Esophagus muscularis mucosa (tissue), 4 donors: Measurements from ENCODE around the gene GCGR. TPM values are rescaled to one million over a fixed set of nuclear protein-coding genes. Genes with fewer than 3 reads are reported as not detected.

Source experiments
- DNase-seq: peaks from one replicate; pipeline ENCODE4 v3.0.0-alpha.2; 2017; ENCODE audit errors: extremely low spot score
- H3K27ac ChIP-seq, 4 donors: fragments of 200-600 bp; sonication (generic); replicated peaks in 1 of 4; 1 replicate in 3 of 4; 2 replicates in 1 of 4; pipeline ENCODE4 v1.5.1; 2016 to 2019; ENCODE audit warnings: mild to moderate bottlenecking in 1 of 4
- H3K27me3 ChIP-seq, 4 donors: fragments of 200-600 bp; sonication (generic); one replicate each; pipeline versions ENCODE4 v1.5.1 to v1.6.0; 2016 to 2019
- H3K36me3 ChIP-seq, 4 donors: fragments of 200-600 bp; sonication (generic); one replicate each; pipeline ENCODE4 v1.5.1; 2016 to 2019
- H3K4me1 ChIP-seq, 4 donors: fragments of 200-600 bp; sonication (generic); one replicate each; pipeline ENCODE4 v1.5.1; 2016 to 2019
- H3K4me3 ChIP-seq, 4 donors: fragments of 200-600 bp; sonication (generic); 1 replicate in 2 of 4; 2 replicates in 2 of 4; pipeline ENCODE4 v1.5.1; 2016 to 2019; ENCODE audit warnings: mild to moderate bottlenecking in 4 of 4, moderate library complexity in 1 of 4
- H3K9me3 ChIP-seq, 4 donors: fragments of 200-600 bp; sonication (generic); 1 replicate in 3 of 4; 2 replicates in 1 of 4; pipeline ENCODE4 v1.5.1; 2016 to 2019
- CTCF ChIP-seq, 3 experiments: fragments of 200-600 bp in 2 of 3; fragments of 450-650 bp in 1 of 3; sonication (generic) in 2 of 3; IDR thresholded peaks; one replicate each; pipeline ENCODE4 v1.5.1; 2017 to 2019; ENCODE audit warnings: antibody characterized with exemption in 3 of 3, mild to moderate bottlenecking in 2 of 3, moderate library complexity in 1 of 3
- EP300 ChIP-seq: sonication (generic); formaldehyde crosslinking; IDR thresholded peaks from one replicate; pipeline ENCODE4 v1.6.1; 2017; ENCODE audit warnings: antibody characterized with exemption
- POLR2A ChIP-seq: fragments of 450-650 bp; IDR thresholded peaks from one replicate; pipeline ENCODE4 v1.6.1; 2017; ENCODE audit warnings: antibody characterized with exemption, moderate library complexity, mild to moderate bottlenecking, low read depth
- POLR2AphosphoS5 ChIP-seq, 2 donors: sonication (generic); formaldehyde crosslinking; IDR thresholded peaks; one replicate each; pipeline ENCODE4 v1.6.1; 2017; ENCODE audit warnings: antibody characterized with exemption in 2 of 2
- WGBS: methylation state at CpG from one replicate; pipeline ENCODE4 v1.1.5; 2018; 5-methylcytosine and 5-hydroxymethylcytosine counted together
- intact Hi-C: fragments of 100-400 bp; cut with DNase I; formaldehyde crosslinking; loops from one replicate; pipeline ENCODE4 v1.15.1; 2023
- total RNA-seq, 4 donors: library from RNA; depleted of rRNA; stranded (reverse); fragments of >200 nt; gene quantifications; one replicate each; pipeline versions ENCODE4 v1.1.0 to v1.2.1, GENCODE V29; 2016

The GCGR gene
- total RNA-seq, 4 donors from 2014 or later: 0.17 to 0.40 TPM; not detected in 2

GRCh38 chr17:81849457-81849856, 45.5 kb downstream of the GCGR start:
- H3K27ac ChIP-seq: no peak overlapping the region
- DNase-seq: no peak
- H3K4me1 ChIP-seq: peaks cover 0 to under 1% (median 0%) of the 10 kb centered on the region in 4 donors
- no peaks in the 10 kb centered on the region for H3K27me3 ChIP-seq
- intact Hi-C loops: no loop called here
- 91% methylated on average over 12 of the region's 12 CpGs for WGBS
- no peak overlapping the region for H3K4me3 ChIP-seq
- no peaks in the 10 kb centered on the region for H3K9me3 ChIP-seq
- H3K36me3 ChIP-seq: peaks cover 65 to 98% (median 94%) of the 10 kb centered on the region in 4 donors
- no peak for TF ChIP-seq POLR2AphosphoS5 (IDR thresholded peaks at IDR 0.05)
- TF ChIP-seq POLR2A: no peak
- no peak for TF ChIP-seq EP300

- DNase-seq: no peak
- H3K36me3 ChIP-seq: peaks cover 55 to 98% (median 94%) of the 10 kb centered on the region in 4 donors
- H3K27me3 ChIP-seq: no peaks in the 10 kb centered on the region
- no peak overlapping the region for H3K27ac ChIP-seq
- no peaks in the 10 kb centered on the region for H3K9me3 ChIP-seq
- TF ChIP-seq POLR2A (no peak), CTCF (IDR thresholded peaks at IDR 0.05) (no peak), POLR2AphosphoS5 (IDR thresholded peaks at IDR 0.05) (no peak), EP300 (no peak)
- intact Hi-C loops: loop anchor here (5.0 kb wide), 1 partner anchor 46 kb away; no protein-coding TSS in a partner anchor
- no peak overlapping the region for H3K4me3 ChIP-seq
- peaks cover 0 to 20% (median 7%) of the 10 kb centered on the region in 4 donors for H3K4me1 ChIP-seq
- WGBS: 92% methylated on average over 14 of the region's 16 CpGs
Measured at GRCh38 chr17:81851423-81851822, 47.5 kb downstream of the GCGR start.

- WGBS: 88% methylated on average over 10 of the region's 12 CpGs
- Histone ChIP-seq H3K4me1 (peaks cover 0 to 25% (median 10%) of the 10 kb centered on the region in 4 donors), H3K27ac (no peak overlapping the region), H3K9me3 (no peaks in the 10 kb centered on the region), H3K36me3 (peaks cover 46 to 98% (median 94%) of the 10 kb centered on the region in 4 donors), H3K27me3 (no peaks in the 10 kb centered on the region), H3K4me3 (no peak overlapping the region)
- TF ChIP-seq EP300 (no peak), POLR2A (no peak), CTCF (IDR thresholded peaks at IDR 0.05) (no peak), POLR2AphosphoS5 (IDR thresholded peaks at IDR 0.05) (no peak)
- no peak for DNase-seq
- intact Hi-C loops: loop anchor here (5.0 kb wide), 1 partner anchor 45 kb away; no protein-coding TSS in a partner anchor
Measured at GRCh38 chr17:81852237-81852636, 48.3 kb downstream of the GCGR start.

DNA sequence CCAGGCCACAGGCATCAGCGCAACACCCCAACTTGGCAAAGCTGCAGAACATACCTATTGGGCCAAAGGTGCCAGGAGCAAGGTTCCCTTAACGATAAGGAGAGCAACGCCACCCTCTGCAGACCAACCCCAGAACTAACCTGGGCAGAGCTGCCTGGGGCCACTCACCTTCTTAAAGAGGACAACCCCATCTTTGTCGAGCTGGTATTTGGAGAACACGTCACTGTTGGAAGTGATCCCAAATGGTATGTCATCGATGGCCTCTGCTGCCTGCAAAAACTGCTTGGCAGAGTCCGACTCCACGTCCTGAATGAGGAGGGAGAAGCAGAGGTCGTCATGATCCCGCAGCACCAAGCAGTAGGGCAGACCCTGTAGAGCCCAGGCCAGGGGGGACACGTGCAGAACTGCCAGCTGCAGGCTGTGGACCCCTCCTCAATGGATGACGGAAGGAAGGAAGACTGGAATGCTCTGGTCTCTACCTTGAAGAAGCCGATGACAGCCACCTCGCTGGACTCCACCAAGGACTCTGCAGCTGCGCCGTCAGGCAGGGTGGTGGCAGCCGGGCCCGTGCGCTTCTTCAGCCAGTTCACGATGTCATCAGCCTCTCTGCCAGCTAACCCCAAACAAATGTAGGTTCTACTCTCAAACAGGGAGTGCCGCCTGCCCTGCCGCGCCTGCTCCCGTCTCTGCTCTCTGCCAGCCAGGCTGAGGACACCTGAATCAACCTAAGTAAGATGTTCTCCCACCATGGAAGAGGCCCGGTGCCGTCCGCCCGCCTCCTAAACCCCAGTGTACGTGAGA, 51.2 kb downstream of the GCGR start:
- DNase-seq: no peak
- Histone ChIP-seq H3K4me3 (no peak overlapping the region), H3K4me1 (peaks cover 20 to 54% (median 37%) of the 10 kb centered on the region in 4 donors), H3K9me3 (no peaks in the 10 kb centered on the region), H3K27me3 (no peaks in the 10 kb centered on the region), H3K36me3 (peaks cover 47 to 89% (median 85%) of the 10 kb centered on the region in 4 donors), H3K27ac (no peak overlapping the region)
- TF ChIP-seq CTCF (IDR thresholded peaks at IDR 0.05) (no peak), EP300 (no peak), POLR2A (no peak), POLR2AphosphoS5 (IDR thresholded peaks at IDR 0.05) (no peak)
- intact Hi-C loops: loop anchor here (5.0 kb wide), 1 partner anchor 42 kb away; no protein-coding TSS in a partner anchor
- WGBS: 77% methylated on average over 19 of the region's 29 CpGs
